Measurements from ENCODE around the gene KIZ.

GRCh38 chr20:21183722-21184121 lies 57.8 kb downstream of the KIZ start:
- no peak for TF ChIP-seq CTCF (IDR thresholded peaks at IDR 0.05; ENCODE audit: low read depth, low read length)
- TF ChIP-seq MYC (IDR thresholded peaks at IDR 0.05; ENCODE audit: low read depth, low read length), result no peak

Data from NB4 (cell line).